Stomach smooth muscle (tissue), 2 donors: ENCODE measurements around the gene SSBP2.
"Not testable (repeated sequence)": the region's sequence is repeated elsewhere in the genome, so short reads cannot be mapped to it uniquely, and the experiment has no call there.

Experiments
- H3K27ac ChIP-seq: one replicate; pipeline ENCODE4 v1.7.0; 2013; ENCODE audit warnings: mild to moderate bottlenecking, low read length, inconsistent platforms
- H3K27me3 ChIP-seq, 2 donors: one replicate each; pipeline ENCODE4 v1.7.0; 2013; ENCODE audit warnings: low read length in 2 of 2; ENCODE audit not compliant: insufficient read depth in 2 of 2, control insufficient read depth in 1 of 2
- H3K36me3 ChIP-seq, 2 donors: one replicate each; pipeline ENCODE4 v1.7.0; 2013; ENCODE audit warnings: low read length in 2 of 2; ENCODE audit not compliant: control insufficient read depth in 2 of 2, insufficient read depth in 2 of 2
- H3K4me1 ChIP-seq: one replicate; pipeline ENCODE4 v1.7.0; 2013; ENCODE audit warnings: low read length; ENCODE audit not compliant: control insufficient read depth, insufficient read depth
- H3K4me3 ChIP-seq, 2 donors: one replicate each; pipeline ENCODE4 v1.7.0; 2013; ENCODE audit warnings: low read length in 2 of 2
- H3K9ac ChIP-seq, 2 donors: one replicate each; pipeline ENCODE4 v1.7.0; 2013; ENCODE audit warnings: low read length in 2 of 2, mild to moderate bottlenecking in 1 of 2
- H3K9me3 ChIP-seq, 2 donors: one replicate each; pipeline ENCODE4 v1.7.0; 2013; ENCODE audit warnings: low read length in 2 of 2; ENCODE audit not compliant: control insufficient read depth in 2 of 2
- donor health status: healthy.
- donor health status: Pancreatic carcinoma.

The SSBP2 gene

DNA sequence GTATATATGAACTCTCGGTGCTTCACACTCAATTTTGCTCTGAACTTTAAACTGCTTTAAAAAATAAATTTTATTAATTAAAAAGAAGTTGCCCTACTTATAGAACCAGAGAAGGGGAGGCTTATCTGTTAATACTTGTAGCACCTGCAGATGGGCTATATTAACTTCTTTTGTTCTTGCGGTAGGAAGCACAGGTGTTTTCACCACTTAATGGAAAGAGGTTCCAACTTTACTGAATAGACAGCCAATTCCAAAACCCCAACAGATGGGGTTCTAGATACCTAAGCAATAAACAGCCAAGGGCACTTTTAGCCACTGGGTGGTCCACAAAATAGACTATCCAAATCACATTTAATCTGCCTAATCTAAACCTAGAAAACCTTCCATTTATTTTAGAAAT, 65.4 kb downstream of the SSBP2 start:
- H3K4me1 ChIP-seq = peaks cover 2% of the 10 kb centered on the region
- H3K9me3 ChIP-seq = no peaks in the 10 kb centered on the region
- H3K27me3 ChIP-seq = no peaks in the 10 kb centered on the region
- H3K27ac ChIP-seq = no peak overlapping the region
- no peak overlapping the region for H3K4me3 ChIP-seq
- no peak overlapping the region for H3K9ac ChIP-seq
- H3K36me3 ChIP-seq = no peaks in the 10 kb centered on the region

DNA sequence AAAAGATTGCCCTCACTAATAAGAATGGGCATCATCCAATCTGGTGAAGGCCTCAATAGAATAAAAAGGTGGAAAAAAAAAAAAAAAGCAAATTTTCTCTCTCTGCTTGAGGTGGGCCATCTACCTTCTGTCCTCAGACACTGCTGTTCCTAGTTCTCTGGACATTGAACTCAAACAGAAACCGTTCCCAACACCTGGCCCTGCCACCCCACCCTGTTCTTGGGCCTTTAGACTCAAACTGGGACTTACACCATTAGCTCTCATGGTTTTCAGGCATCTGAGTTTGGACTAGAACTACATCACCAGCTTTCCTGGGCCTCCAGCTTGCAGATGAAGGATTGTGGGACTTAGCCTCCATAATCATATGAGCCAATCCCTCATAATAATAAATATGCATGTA, 71.0 kb downstream of the SSBP2 start:
- no peaks in the 10 kb centered on the region for H3K4me1 ChIP-seq
- H3K27ac ChIP-seq = no peak overlapping the region
- no peaks in the 10 kb centered on the region for H3K36me3 ChIP-seq
- H3K9me3 ChIP-seq = no peaks in the 10 kb centered on the region
- H3K27me3 ChIP-seq = no peaks in the 10 kb centered on the region
- no peak overlapping the region for H3K4me3 ChIP-seq
- H3K9ac ChIP-seq = no peak overlapping the region

DNA sequence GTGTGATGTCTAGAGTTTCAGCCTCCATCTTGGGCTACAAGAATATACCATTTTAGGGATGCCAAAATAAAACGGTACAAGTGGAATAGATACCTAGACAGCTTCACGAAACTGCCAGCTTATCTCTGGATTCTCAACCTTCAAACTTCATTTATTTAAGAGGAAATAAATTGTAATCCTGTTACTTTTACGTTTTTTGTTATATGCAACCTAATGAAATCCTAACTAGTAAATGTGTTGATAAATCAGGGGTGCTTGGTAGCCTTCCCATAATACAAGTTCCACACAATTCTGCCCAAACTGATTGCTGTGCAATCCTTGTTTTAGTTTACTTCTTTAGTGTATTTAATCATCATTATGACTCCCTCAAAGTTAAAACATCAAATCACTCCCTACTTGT, 75.5 kb downstream of the SSBP2 start:
- H3K4me1 ChIP-seq = no peaks in the 10 kb centered on the region
- H3K27me3 ChIP-seq = no peaks in the 10 kb centered on the region
- H3K4me3 ChIP-seq = no peak overlapping the region
- no peak overlapping the region for H3K27ac ChIP-seq
- H3K9ac ChIP-seq = no peak overlapping the region
- no peaks in the 10 kb centered on the region for H3K9me3 ChIP-seq
- H3K36me3 ChIP-seq = no peaks in the 10 kb centered on the region

DNA sequence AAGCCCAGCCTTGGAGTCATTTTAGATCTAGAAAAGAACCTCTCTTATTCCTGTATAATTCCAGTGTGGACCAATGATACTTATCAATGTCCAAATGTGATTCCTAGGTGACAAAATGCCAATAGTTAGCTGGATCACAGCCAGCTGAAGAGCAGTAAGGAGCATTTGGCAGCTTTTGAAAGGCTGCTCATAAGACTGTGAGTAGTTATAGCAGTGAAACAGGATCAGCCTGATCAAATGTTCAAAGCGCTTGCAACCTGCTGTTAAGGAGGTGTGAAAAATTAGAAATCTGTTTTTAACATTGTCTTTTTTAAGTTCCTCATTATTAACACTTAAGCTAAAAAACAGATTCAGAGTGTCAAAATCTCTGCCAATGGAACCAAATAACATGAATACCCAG, 85.1 kb downstream of the SSBP2 start:
- Histone ChIP-seq H3K27me3 (no peaks in the 10 kb centered on the region), H3K27ac (no peak overlapping the region), H3K4me1 (peaks cover 2% of the 10 kb centered on the region), H3K36me3 (no peaks in the 10 kb centered on the region), H3K9me3 (no peaks in the 10 kb centered on the region), H3K9ac (no peak overlapping the region), H3K4me3 (no peak overlapping the region)

DNA sequence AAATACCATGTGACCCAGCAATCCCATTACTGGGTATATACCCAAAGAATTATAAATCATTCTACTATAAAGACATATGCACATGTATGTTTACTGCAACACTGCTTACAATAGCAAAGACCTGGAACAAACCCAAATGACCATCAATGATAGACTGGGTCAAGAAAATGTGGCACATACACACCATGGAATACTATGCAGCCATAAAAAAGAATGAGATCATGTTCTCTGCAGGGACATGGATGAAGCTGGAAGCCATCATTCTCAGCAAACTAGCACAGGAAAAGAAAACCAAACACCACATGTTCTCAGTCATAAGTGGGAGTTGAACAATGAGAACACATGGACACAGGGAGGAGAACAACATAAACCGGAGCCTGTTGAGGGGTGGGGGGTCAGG, 90.3 kb downstream of the SSBP2 start:
- not testable (repeated sequence) for H3K9ac ChIP-seq, H3K9me3 ChIP-seq, H3K27me3 ChIP-seq, H3K36me3 ChIP-seq, H3K27ac ChIP-seq, H3K4me3 ChIP-seq, H3K4me1 ChIP-seq

DNA sequence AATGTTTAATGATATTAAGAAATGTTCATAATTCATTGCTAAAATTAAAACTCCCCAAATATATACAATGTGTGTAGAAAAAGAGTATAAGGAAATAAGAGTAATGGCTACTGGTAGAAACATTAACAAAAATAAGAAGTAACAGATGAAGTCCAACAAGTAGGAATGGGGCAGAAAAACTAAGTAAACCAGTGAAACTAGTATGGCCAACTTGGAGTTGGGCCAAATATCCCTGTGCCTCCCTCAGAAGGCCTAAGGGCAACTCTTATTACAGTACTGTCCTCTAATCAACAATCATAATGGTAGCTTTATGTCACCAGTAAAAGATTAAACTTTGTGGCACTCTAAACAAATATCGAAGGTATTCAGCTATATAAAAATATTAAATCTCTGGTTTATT, 93.5 kb downstream of the SSBP2 start:
- Histone ChIP-seq H3K27me3 (no peaks in the 10 kb centered on the region), H3K9ac (no peak overlapping the region), H3K9me3 (no peaks in the 10 kb centered on the region), H3K4me1 (no peaks in the 10 kb centered on the region), H3K36me3 (no peaks in the 10 kb centered on the region), H3K4me3 (no peak overlapping the region), H3K27ac (no peak overlapping the region)

DNA sequence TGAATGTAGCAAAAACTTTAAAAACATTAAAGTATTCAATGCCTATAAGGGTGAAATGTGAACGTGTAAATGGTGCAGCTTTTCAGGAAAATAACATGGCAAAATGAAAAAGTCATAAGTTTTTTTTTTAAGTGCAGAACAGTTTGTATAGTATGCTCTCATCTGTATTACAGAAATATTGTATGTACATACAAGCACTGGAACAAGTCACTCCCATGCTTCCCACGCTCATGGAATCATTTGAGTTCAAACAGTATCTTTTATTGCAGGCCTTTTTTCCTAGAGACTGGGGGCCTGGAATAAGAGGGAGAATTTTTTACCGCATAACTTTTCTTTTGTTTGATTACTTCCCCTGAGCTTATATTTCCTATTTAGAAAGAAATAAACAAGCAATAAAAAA, 94.1 kb downstream of the SSBP2 start:
- no peaks in the 10 kb centered on the region for H3K36me3 ChIP-seq
- no peaks in the 10 kb centered on the region for H3K27me3 ChIP-seq
- no peak overlapping the region for H3K27ac ChIP-seq
- no peak overlapping the region for H3K4me3 ChIP-seq
- no peak overlapping the region for H3K9ac ChIP-seq
- H3K4me1 ChIP-seq = no peaks in the 10 kb centered on the region
- H3K9me3 ChIP-seq = no peaks in the 10 kb centered on the region

DNA sequence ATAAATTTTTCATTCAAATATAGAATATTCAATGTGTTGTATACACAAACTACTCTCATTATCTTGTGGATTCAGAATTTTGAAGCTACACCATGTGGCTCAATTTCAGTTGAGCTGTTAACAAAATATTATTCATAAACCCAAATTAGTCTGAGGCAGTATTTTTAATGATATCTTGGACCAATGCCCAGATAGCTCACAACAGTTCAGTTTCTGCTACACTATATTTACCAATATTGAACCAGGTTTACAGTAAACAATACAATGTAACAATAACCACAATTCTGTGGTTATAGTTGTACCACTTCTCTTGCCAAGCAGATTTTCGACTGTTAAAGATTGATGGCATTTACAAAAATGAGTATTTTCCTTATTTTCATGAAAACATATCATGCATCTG, 99.9 kb downstream of the SSBP2 start:
- no peaks in the 10 kb centered on the region for H3K4me1 ChIP-seq
- no peaks in the 10 kb centered on the region for H3K36me3 ChIP-seq
- H3K9ac ChIP-seq = no peak overlapping the region

DNA sequence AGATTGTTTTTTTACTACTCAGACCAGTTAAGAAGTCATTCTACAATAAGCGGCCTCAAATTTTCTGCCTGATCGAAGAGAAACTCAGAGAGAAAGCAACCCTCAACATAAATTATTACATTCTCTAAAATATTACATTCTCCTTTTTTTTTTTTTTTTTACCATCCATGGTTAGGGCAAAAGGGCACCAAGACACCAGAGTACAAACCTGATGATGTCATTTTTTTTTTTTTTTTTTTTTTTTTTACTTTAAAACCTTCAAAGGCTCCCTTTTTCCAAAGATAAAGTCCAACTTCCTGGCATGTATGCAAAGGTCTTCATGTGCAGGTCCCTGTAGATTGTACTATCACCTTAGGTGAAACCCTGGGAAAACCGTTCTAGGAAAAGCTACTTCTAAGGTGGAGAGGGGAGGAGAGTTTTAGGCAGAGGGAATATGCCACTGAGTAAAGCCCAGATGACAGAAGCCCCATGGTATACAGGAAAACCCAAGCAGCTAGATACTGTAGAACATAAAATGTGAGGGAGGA, 104.4 kb downstream of the SSBP2 start:
- H3K4me1 ChIP-seq = no peaks in the 10 kb centered on the region
- no peak overlapping the region for H3K27ac ChIP-seq
- no peaks in the 10 kb centered on the region for H3K27me3 ChIP-seq

More for the DNA sequence above, 99.9 kb downstream of the SSBP2 start:
- no peak overlapping the region for H3K27ac ChIP-seq
- no peak overlapping the region for H3K4me3 ChIP-seq
- H3K9me3 ChIP-seq = no peaks in the 10 kb centered on the region
- H3K27me3 ChIP-seq = no peaks in the 10 kb centered on the region

DNA sequence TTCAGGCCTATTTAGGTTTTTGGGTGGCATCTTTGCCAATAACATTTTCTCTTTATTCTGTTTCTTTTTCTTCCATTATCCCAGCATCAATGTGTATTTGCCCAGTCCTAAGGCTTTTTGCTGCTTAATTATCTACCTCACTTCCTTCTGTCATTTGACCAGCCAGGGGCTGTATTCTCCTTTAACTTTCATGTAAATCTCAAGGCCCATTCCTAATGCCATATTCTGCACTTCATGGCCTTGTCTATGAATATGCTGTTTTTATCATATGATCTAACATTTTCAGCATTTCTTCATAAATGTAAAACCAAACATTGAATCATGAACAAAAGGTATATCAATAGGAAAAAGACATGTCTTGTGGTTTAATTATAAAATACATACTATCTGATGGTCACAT, 108.7 kb downstream of the SSBP2 start:
- H3K27ac ChIP-seq = no peak overlapping the region
- no peak overlapping the region for H3K4me3 ChIP-seq
- no peaks in the 10 kb centered on the region for H3K36me3 ChIP-seq
- H3K27me3 ChIP-seq = no peaks in the 10 kb centered on the region
- no peaks in the 10 kb centered on the region for H3K4me1 ChIP-seq
- H3K9ac ChIP-seq = no peak overlapping the region
- no peaks in the 10 kb centered on the region for H3K9me3 ChIP-seq

More for the DNA sequence above, 104.4 kb downstream of the SSBP2 start:
- no peaks in the 10 kb centered on the region for H3K9me3 ChIP-seq
- no peak overlapping the region for H3K9ac ChIP-seq
- no peaks in the 10 kb centered on the region for H3K36me3 ChIP-seq
- H3K4me3 ChIP-seq = no peak overlapping the region

DNA sequence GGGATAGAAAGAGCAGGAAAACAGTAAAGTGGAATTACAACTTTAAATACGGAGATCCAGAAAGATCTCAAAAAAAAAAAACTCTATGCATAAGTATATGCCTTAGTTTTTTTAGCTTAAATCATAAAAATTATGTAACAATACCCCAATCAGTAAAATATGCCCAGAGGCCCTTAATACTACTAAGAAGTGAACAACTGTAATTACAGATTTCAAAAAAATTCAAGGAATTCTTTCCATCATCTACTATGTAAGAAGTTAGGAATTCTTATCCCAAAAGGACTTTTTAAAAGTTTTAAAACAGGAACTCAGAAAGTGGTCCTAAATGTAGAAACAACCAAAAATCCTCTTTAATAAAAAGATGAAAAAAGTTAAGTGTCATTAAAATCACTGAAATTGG, 111.3 kb downstream of the SSBP2 start:
- H3K27me3 ChIP-seq = no peaks in the 10 kb centered on the region
- no peaks in the 10 kb centered on the region for H3K9me3 ChIP-seq
- H3K27ac ChIP-seq = no peak overlapping the region

More for the DNA sequence above, 111.3 kb downstream of the SSBP2 start:
- H3K36me3 ChIP-seq = peaks cover 0 to 6% of the 10 kb centered on the region in 2 donors
- H3K4me1 ChIP-seq = no peaks in the 10 kb centered on the region
- H3K4me3 ChIP-seq = no peak overlapping the region
- no peak overlapping the region for H3K9ac ChIP-seq
